Ishikawa (cell line): Measurements from ENCODE around the gene SLC1A2.

Experiments
- CEBPB ChIP-seq: IDR thresholded peaks from 2 replicates; pipeline ENCODE4 v1.6.1; 2012
- CREB1 ChIP-seq: IDR thresholded peaks from 2 replicates; pipeline ENCODE4 v1.6.1; 2012; ENCODE audit warnings: low read depth
- EP300 ChIP-seq: IDR thresholded peaks from 2 replicates; pipeline ENCODE4 v1.6.1; 2012; ENCODE audit warnings: borderline replicate concordance
- FOXM1 ChIP-seq: IDR thresholded peaks from 2 replicates; pipeline ENCODE4 v1.6.1; 2012; ENCODE audit warnings: low read depth, borderline replicate concordance
- TAF1 ChIP-seq: IDR thresholded peaks from 2 replicates; pipeline ENCODE4 v1.6.1; 2012; ENCODE audit warnings: low read depth, mild to moderate bottlenecking
- TEAD4 ChIP-seq: IDR thresholded peaks from 2 replicates; pipeline ENCODE4 v1.6.1; 2012
- TF ChIP-seq, protein P1 (sequence below): IDR thresholded peaks from 2 replicates; pipeline ENCODE4 v1.6.1; 2012

DNA sequence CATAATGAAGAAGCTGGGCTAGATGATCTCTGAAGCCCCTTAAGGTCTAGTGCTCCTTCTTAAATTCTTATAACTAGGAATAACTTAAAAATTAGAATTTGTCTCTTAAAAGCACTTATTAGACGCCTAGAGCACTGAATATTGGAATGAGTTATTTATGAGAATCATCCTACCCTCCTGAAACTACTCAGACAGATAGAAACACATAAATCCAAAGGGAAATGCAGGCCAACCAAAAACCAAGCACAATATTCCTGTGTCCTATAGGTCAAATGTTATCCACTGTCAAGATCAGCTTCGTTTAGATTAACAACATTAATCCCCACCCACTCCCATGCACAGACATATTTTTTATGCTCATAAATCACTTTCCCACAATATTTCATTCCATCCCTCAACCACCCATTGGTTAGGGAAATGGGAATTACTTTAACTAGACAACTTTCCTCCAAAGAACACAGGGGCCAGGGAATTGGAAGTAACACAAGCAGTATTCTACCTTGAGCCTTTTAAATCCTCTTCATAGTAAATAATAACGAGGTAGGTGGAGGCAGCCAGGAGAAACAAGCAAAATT is 193.3 kb downstream of the SLC1A2 start:
- TF ChIP-seq FOXM1 = no peak
- TF ChIP-seq CEBPB = no peak
- no peak for TF ChIP-seq EP300
- TF ChIP-seq, protein P1, sequence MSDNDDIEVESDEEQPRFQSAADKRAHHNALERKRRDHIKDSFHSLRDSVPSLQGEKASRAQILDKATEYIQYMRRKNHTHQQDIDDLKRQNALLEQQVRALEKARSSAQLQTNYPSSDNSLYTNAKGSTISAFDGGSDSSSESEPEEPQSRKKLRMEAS = no peak
- no peak for TF ChIP-seq CREB1
- TF ChIP-seq TEAD4 = no peak
- no peak for TF ChIP-seq TAF1
